Measurements from ENCODE around the gene MLLT3. TPM values are rescaled to one million over a fixed set of nuclear protein-coding genes. Genes with fewer than 3 reads are reported as not detected.

Gene MLLT3
- total RNA-seq, 1 donor from 2014 or later = 7.7 TPM

DNA sequence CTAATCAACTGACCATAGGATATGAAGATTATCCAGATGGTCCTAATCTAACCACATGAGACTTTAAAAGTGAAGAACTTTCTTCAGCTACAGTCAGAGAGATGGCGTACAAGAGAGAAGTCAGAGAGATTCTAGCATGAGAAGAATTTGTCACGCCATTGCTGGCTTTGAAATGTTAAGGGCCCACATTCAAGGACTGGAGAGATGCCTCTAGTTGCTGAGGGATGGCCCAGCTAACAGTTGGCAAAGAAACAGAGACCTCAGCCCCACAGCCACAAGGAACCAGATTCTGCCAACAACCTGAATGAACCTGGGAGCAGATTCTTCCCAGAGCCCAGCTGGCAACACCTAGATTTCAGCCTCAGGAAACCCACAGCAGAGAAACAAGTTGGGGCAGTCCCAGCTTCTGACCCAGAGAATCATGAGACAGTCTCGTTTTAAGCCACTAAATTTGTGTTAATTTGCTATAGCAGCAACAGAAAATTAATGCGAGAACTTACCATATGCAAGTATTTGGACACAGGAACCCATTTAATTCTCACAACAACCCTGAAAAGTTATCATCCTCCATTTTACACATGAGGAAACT, 132.0 kb downstream of the MLLT3 start:
- no peak overlapping the region for H3K4me3 Mint-ChIP-seq (ENCODE audit: unreplicated experiment)
- peaks cover 1% of the 10 kb centered on the region for H3K27me3 Mint-ChIP-seq (ENCODE audit: low read depth)
- no peaks in the 10 kb centered on the region for H3K36me3 Mint-ChIP-seq (ENCODE audit: low read depth)
- H3K9me3 Mint-ChIP-seq (ENCODE audit: low read depth) = no peaks in the 10 kb centered on the region
- DNase-seq (ENCODE audit: low spot score) = no peak
- no peak for TF ChIP-seq CTCF (IDR thresholded peaks at IDR 0.05)
- H3K4me1 Mint-ChIP-seq (ENCODE audit: low read depth) = no peaks in the 10 kb centered on the region
- H3K27ac Mint-ChIP-seq (ENCODE audit: unreplicated experiment) = no peak overlapping the region

GRCh38 chr9:20488691-20489090, 133.6 kb downstream of the MLLT3 start:
- H3K27ac Mint-ChIP-seq (ENCODE audit: unreplicated experiment) = no peak overlapping the region
- no peak for DNase-seq (ENCODE audit: low spot score)
- no peak for TF ChIP-seq CTCF (IDR thresholded peaks at IDR 0.05)
- H3K27me3 Mint-ChIP-seq (ENCODE audit: low read depth) = peaks cover 1% of the 10 kb centered on the region
- no peaks in the 10 kb centered on the region for H3K36me3 Mint-ChIP-seq (ENCODE audit: low read depth)
- H3K9me3 Mint-ChIP-seq (ENCODE audit: low read depth) = no peaks in the 10 kb centered on the region
- no peak overlapping the region for H3K4me3 Mint-ChIP-seq (ENCODE audit: unreplicated experiment)
- H3K4me1 Mint-ChIP-seq (ENCODE audit: low read depth) = no peaks in the 10 kb centered on the region

- no peak for DNase-seq (ENCODE audit: low spot score)
- Mint-ChIP-seq H3K9me3 (ENCODE audit: low read depth) (no peaks in the 10 kb centered on the region), H3K36me3 (ENCODE audit: low read depth) (no peaks in the 10 kb centered on the region), H3K27ac (ENCODE audit: unreplicated experiment) (no peak overlapping the region), H3K27me3 (ENCODE audit: low read depth) (no peaks in the 10 kb centered on the region), H3K4me1 (ENCODE audit: low read depth) (no peaks in the 10 kb centered on the region), H3K4me3 (ENCODE audit: unreplicated experiment) (no peak overlapping the region)
- no peak for TF ChIP-seq CTCF (IDR thresholded peaks at IDR 0.05)
Observed at GRCh38 chr9:20486552-20486951, 135.7 kb downstream of the MLLT3 start.

DNA sequence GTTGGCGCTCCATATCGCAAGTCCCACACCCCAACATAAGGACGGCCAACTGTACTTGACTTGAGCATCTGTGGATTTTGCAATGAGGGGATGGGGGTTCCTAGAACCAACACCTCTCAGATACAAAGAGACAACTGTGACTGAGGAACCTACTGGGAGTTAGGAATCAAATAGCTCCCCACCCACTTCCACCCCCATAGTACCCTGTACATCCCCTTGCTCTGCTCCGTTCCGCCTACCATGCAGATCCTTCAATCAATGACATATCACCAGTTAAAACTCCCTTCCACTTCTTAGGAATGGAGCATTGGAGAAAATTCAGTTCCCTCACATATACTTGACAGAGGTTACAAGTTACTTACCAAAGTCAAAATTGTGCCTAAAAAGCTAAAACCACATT, 140.9 kb downstream of the MLLT3 start:
- no peak overlapping the region for H3K27ac Mint-ChIP-seq (ENCODE audit: unreplicated experiment)
- no peaks in the 10 kb centered on the region for H3K36me3 Mint-ChIP-seq (ENCODE audit: low read depth)
- H3K4me3 Mint-ChIP-seq (ENCODE audit: unreplicated experiment) = no peak overlapping the region
- H3K4me1 Mint-ChIP-seq (ENCODE audit: low read depth) = peaks cover 22% of the 10 kb centered on the region
- no peaks in the 10 kb centered on the region for H3K9me3 Mint-ChIP-seq (ENCODE audit: low read depth)
- DNase-seq (ENCODE audit: low spot score) = no peak
- no peak for TF ChIP-seq CTCF (IDR thresholded peaks at IDR 0.05)
- H3K27me3 Mint-ChIP-seq (ENCODE audit: low read depth) = no peaks in the 10 kb centered on the region

DNA sequence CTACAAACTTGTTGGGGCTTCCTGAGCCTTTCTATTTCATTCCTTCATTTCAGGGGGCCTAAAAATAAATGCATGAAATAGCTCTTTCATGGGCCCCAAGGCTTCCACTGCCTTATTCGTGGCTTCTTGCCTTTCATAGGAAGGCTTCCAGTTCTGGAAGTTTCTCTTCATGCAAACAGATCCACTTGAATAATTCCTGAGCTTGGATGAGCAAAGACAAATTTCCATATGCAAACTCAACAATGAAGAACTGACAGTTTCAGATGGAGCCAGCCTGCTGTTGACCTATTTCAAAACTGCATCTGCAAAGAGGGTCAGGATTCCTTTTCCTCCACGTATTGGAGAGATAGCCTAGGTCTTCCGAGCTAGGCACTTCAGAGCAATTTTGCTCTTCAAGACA, 142.1 kb downstream of the MLLT3 start:
- TF ChIP-seq CTCF (IDR thresholded peaks at IDR 0.05) = no peak
- Mint-ChIP-seq H3K4me1 (ENCODE audit: low read depth) (peaks cover 22% of the 10 kb centered on the region), H3K27me3 (ENCODE audit: low read depth) (no peaks in the 10 kb centered on the region), H3K4me3 (ENCODE audit: unreplicated experiment) (no peak overlapping the region), H3K36me3 (ENCODE audit: low read depth) (no peaks in the 10 kb centered on the region), H3K27ac (ENCODE audit: unreplicated experiment) (no peak overlapping the region), H3K9me3 (ENCODE audit: low read depth) (no peaks in the 10 kb centered on the region)
- DNase-seq (ENCODE audit: low spot score) = no peak
